Heart right ventricle (tissue), 16 donors: ENCODE data around the gene RBM33. TPM values are rescaled to one million over a fixed set of nuclear protein-coding genes. Genes with fewer than 3 reads are reported as not detected.
A peak's percentile ranks its signal among the peaks of the same experiment; 100 is the strongest.

Experiments used
- ATAC-seq, 8 donors: fragments of 200-7000 bp; cut with Tn5 transposase; one replicate each; pipeline ENCODE4 v1.9.1; 2020; ENCODE audit warnings: mild to moderate bottlenecking in 8 of 8, moderate library complexity in 8 of 8, moderate number of reproducible peaks in 1 of 8
- DNase-seq, 2 donors: peaks; one replicate each; pipeline ENCODE4 v3.0.0-alpha.2; 2020
- H3K27ac ChIP-seq, 10 donors: fragments of 200-600 bp; sonication (generic) in 2 of 10; one replicate each; pipeline versions ENCODE4 v1.5.0 to v1.8.0; 2020 to 2022; ENCODE audit warnings: mild to moderate bottlenecking in 3 of 10
- H3K27me3 ChIP-seq, 7 donors: fragments of 200-600 bp; one replicate each; pipeline ENCODE4 v1.8.0; 2021 to 2022; ENCODE audit warnings: mild to moderate bottlenecking in 2 of 7
- H3K36me3 ChIP-seq, 9 donors: fragments of 200-600 bp; sonication (generic) in 1 of 9; one replicate each; pipeline versions ENCODE4 v1.5.0 to v1.8.0; 2020 to 2022; ENCODE audit warnings: mild to moderate bottlenecking in 2 of 9
- H3K4me1 ChIP-seq, 9 donors: fragments of 200-600 bp; sonication (generic) in 1 of 9; one replicate each; pipeline versions ENCODE4 v1.5.0 to v1.8.0; 2020 to 2022; ENCODE audit warnings: mild to moderate bottlenecking in 4 of 9
- H3K4me3 ChIP-seq, 10 donors: fragments of 200-600 bp; sonication (generic) in 2 of 10; one replicate each; pipeline versions ENCODE4 v1.5.0 to v1.8.0; 2020 to 2022; ENCODE audit warnings: mild to moderate bottlenecking in 7 of 10, moderate library complexity in 2 of 10
- H3K9me3 ChIP-seq, 11 donors: fragments of 200-600 bp in 10 of 11; sonication (generic) in 2 of 11; one replicate each; pipeline versions ENCODE4 v1.5.0 to v1.8.0; 2013 to 2022; ENCODE audit warnings: mild to moderate bottlenecking in 2 of 11, control low read depth in 1 of 11, moderate library complexity in 1 of 11
- WGBS, 2 donors: extraction: QIAGEN DNeasy Blood & Tissue Kit; methylation state at CpG; one replicate each; pipeline ENCODE4 v1.1.7; 2013; ENCODE audit warnings: inconsistent platforms in 1 of 2; 5-methylcytosine and 5-hydroxymethylcytosine counted together
- intact Hi-C, 10 donors: fragments of 100-400 bp; cut with DNase I; formaldehyde crosslinking; loops; one replicate each; pipeline versions ENCODE4 v1.11.1 to v1.14.2; 2022
- polyA plus RNA-seq, 2 donors: library from polyadenylated mRNA; stranded (reverse); fragments of 200-250 nt; gene quantifications; one replicate each; pipeline ENCODE4 v1.2.3, GENCODE V29; 2013
- total RNA-seq, 10 donors: library from RNA; stranded (reverse); fragmentation: NEBNext Ultra II Directional in 3 of 10; extraction: Animal tissue kit (Norgen Biotek cat#: 25700) in 3 of 10; gene quantifications; one replicate each; pipeline versions ENCODE4 v1.2.1 to v1.2.4, GENCODE V29; 2021 to 2023
- TF ChIP-seq, protein P1 (sequence below), 9 donors: fragments of 200-600 bp; sonication (generic) in 2 of 9; IDR thresholded peaks; one replicate each; pipeline versions ENCODE4 v1.5.0 to v1.8.0; 2021 to 2022; ENCODE audit warnings: antibody characterized with exemption in 9 of 9, mild to moderate bottlenecking in 5 of 9, moderate library complexity in 1 of 9
- donor health status: Arrhythmogenic right ventricular cardiomyopathy.
- donor health status: ischemic (EF 13 %, LVEDD 7.1; RV severe dilation, severe dysfunction).
- donor health status: healthy with polysubstance abuse.
- donor health status: DM: no; HTN: yes; CAD: no.
- donor health status: DM: no; HTN: no; CAD: no.
- donor health status: ischemic (EF 25% LVEDD 6.9; RV normal size, moderate dysfunction).
- donor health status: ischemic (EF 25% LVEDD 5.7; RV mildly dilated, moderate dysfunction).
- donor health status: healthy.
- donor health status: DM: yes; HTN: yes; CAD: no.
- donor health status: Ischemic cardiomyopathy.
- donor health status: ischemic (EF 35%, LVEDD 5.7; RV mildly dilated, moderate dysfunction).
- donor health status: nonischemic (EF 11% LVEDD 7.7; RV severe dilation, severe dysfunction).
- donor health status: DM: yes; HTN: yes; CAD: no.
- donor health status: PGD.
- donor health status: ischemic (EF 29% LVEDD 5.4; RV normal size, mild dysfunction).
- donor health status: nonischemic (EF 23%, LVEDD 6.1; RV moderate dilation, normal function).

Gene RBM33
- total and polyA plus RNA-seq, 12 donors = 9.5 to 44.6 (median 35.7) TPM

DNA sequence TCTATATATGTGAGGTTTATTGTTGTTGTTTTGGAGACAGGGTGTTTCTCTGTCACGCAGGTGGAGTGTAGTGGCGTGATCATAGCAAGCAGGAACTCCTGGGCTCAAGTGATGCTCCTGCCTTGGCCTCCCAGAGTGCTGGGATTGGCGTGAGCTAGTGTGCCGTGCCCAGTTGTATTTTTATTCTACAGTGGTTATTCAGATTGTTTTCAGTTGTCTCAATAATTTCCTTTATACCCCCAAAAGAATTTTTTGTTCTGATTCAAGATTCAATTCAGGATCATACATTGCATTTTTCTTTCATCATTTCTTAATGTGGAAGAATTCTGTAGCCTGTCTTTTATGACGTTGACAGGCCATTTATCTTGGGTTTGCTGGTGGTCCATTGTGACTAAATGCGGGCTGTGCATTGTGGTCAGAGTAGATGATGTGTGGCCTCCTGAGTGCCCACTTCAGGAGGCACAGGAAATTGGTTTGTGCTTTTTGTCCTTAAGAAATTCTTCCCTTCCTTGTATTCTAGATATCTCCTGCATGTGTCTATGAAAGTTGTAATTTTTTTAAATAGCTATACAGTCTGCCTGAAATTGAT lies 22.9 kb downstream of the RBM33 start:
- Histone ChIP-seq H3K27ac (no peak overlapping the region), H3K4me1 (peaks cover 7 to 65% (median 50%) of the 10 kb centered on the region in 9 donors), H3K4me3 (no peak overlapping the region), H3K9me3 (no peaks in the 10 kb centered on the region), H3K27me3 (no peaks in the 10 kb centered on the region), H3K36me3 (peaks cover 0 to 26% (median 0%) of the 10 kb centered on the region in 9 donors)
- ATAC-seq (no peak), DNase-seq (no peak)
- intact Hi-C loops = no loop called here
- TF ChIP-seq, protein P1, sequence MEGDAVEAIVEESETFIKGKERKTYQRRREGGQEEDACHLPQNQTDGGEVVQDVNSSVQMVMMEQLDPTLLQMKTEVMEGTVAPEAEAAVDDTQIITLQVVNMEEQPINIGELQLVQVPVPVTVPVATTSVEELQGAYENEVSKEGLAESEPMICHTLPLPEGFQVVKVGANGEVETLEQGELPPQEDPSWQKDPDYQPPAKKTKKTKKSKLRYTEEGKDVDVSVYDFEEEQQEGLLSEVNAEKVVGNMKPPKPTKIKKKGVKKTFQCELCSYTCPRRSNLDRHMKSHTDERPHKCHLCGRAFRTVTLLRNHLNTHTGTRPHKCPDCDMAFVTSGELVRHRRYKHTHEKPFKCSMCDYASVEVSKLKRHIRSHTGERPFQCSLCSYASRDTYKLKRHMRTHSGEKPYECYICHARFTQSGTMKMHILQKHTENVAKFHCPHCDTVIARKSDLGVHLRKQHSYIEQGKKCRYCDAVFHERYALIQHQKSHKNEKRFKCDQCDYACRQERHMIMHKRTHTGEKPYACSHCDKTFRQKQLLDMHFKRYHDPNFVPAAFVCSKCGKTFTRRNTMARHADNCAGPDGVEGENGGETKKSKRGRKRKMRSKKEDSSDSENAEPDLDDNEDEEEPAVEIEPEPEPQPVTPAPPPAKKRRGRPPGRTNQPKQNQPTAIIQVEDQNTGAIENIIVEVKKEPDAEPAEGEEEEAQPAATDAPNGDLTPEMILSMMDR (IDR thresholded peaks at IDR 0.05) = no peak
- WGBS, 2 donors = 86 to 87% methylated on average over 6 of the region's 6 CpGs

GRCh38 chr7:155669717-155670505 lies 25.4 kb downstream of the RBM33 start:
- Histone ChIP-seq H3K4me1 (peaks cover 7 to 62% (median 43%) of the 10 kb centered on the region in 9 donors), H3K4me3 (no peak overlapping the region), H3K9me3 (no peaks in the 10 kb centered on the region), H3K27me3 (no peaks in the 10 kb centered on the region), H3K36me3 (peaks cover 0 to 46% (median 0%) of the 10 kb centered on the region in 9 donors), H3K27ac (peak overlapping the region in 4 of 10 donors; percentile 13 to 51 (median 22))
- ATAC-seq (peak in 6 of 8 donors; percentile 61 to 81 (median 73)), DNase-seq (no peak)
- TF ChIP-seq, protein P1 (IDR thresholded peaks at IDR 0.05) = no peak
- intact Hi-C loops = no loop called here
- WGBS, 2 donors = 63 to 64% methylated on average over 11 of the region's 11 CpGs

DNA sequence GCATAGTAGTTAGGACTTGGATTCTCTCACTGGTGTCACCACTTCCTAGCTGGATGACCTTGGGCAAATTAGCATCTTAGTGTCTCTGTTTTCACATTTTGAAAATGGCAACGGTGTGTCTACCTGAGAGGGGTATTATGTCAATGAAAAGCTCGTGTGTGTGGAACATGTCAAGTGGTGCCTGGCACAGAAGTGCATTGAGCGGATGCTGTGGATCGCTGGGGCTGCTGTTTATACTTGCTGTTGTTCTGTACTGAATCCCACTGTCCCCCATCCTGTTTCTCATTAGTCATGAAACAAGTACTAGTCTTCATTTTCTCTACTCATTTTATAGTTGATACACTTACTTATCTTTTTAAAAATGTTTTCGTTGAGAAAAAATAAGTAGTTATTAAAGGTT lies 26.1 kb downstream of the RBM33 start:
- Histone ChIP-seq H3K4me3 (no peak overlapping the region), H3K27ac (peak overlapping the region in 4 of 10 donors; percentile 13 to 51 (median 16)), H3K9me3 (no peaks in the 10 kb centered on the region), H3K36me3 (peaks cover 0 to 41% (median 0%) of the 10 kb centered on the region in 9 donors), H3K27me3 (no peaks in the 10 kb centered on the region), H3K4me1 (peaks cover 7 to 60% (median 42%) of the 10 kb centered on the region in 9 donors)
- DNase-seq = no peak
- intact Hi-C loops = no loop called here
- TF ChIP-seq, protein P1 (IDR thresholded peaks at IDR 0.05) = no peak
- WGBS, 2 donors = 54 to 57% methylated on average over 5 of the region's 5 CpGs
- peak in 4 of 8 donors; percentile 29 to 45 (median 38) for ATAC-seq

DNA sequence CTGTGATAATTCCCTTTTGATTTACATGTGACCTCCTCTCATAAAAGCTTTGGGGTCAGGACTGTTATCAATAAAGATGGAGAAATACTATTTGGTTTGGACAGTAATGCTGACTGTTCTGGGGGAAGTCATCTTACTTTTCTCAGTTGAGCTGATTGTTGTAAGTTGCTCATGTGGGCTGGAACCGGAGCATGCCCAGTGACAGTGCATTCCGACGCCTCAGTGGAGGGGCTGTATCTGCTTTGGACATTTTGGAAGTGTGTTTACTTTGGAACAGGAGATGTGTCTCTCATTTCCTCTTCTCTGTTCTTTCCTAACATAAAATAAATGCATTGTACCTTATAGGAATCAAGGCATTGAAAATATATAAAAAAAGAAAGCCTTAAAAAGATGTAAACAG lies 30.1 kb downstream of the RBM33 start:
- TF ChIP-seq, protein P1 (IDR thresholded peaks at IDR 0.05) = no peak
- Histone ChIP-seq H3K4me3 (no peak overlapping the region), H3K27me3 (no peaks in the 10 kb centered on the region), H3K36me3 (peaks cover 0 to 41% (median 5%) of the 10 kb centered on the region in 9 donors), H3K27ac (no peak overlapping the region), H3K9me3 (no peaks in the 10 kb centered on the region), H3K4me1 (peaks cover 7 to 61% (median 36%) of the 10 kb centered on the region in 9 donors)
- no peak for ATAC-seq
- DNase-seq = no peak
- intact Hi-C loops = no loop called here
- WGBS, 2 donors = 65 to 71% methylated on average over 3 of the region's 3 CpGs
